Calu3 (cell line): ENCODE measurements around the gene VWA1. TPM values are rescaled to one million over a fixed set of nuclear protein-coding genes. Genes with fewer than 3 reads are reported as not detected.
"Not testable (repeated sequence)": the region's sequence is repeated elsewhere in the genome, so short reads cannot be mapped to it uniquely, and the experiment has no call there.

ENCODE experiments used
- BruUV-seq: library from RNA; stranded (reverse); fragments of 400-500 nt; replicated peaks from 2 replicates; lab custom pipeline; 2021; lab: Mats Ljungman, UMichigan
- CTCF ChIA-PET: fragments of 300-600 bp; sonication (Branson Sonifier 250); formaldehyde crosslinking; loops from one replicate; lab custom pipeline; 2022; ENCODE audit warnings: antibody characterized with exemption; lab: Charles Lee
- DNase-seq: peaks from one replicate; pipeline ENCODE4 v3.0.0; 2022
- H3K27ac Mint-ChIP-seq: one replicate; pipeline ENCODE4 v1.8.0; 2022; ENCODE audit warnings: mixed read lengths; ENCODE audit not compliant: unreplicated experiment
- H3K27me3 Mint-ChIP-seq: one replicate; pipeline ENCODE4 v1.8.0; 2022; ENCODE audit warnings: mixed read lengths; ENCODE audit not compliant: unreplicated experiment
- H3K36me3 Mint-ChIP-seq: one replicate; pipeline ENCODE4 v1.8.0; 2022; ENCODE audit warnings: mild to moderate bottlenecking, moderate library complexity, mixed read lengths; ENCODE audit not compliant: insufficient read depth, unreplicated experiment
- H3K4me1 Mint-ChIP-seq: one replicate; pipeline ENCODE4 v1.8.0; 2022; ENCODE audit warnings: mild to moderate bottlenecking, low read depth, mixed read lengths; ENCODE audit not compliant: unreplicated experiment
- H3K4me3 Mint-ChIP-seq: one replicate; pipeline ENCODE4 v1.8.0; 2022; ENCODE audit warnings: mild to moderate bottlenecking, low read depth, moderate library complexity, mixed read lengths; ENCODE audit not compliant: unreplicated experiment
- H3K9me3 Mint-ChIP-seq: one replicate; pipeline ENCODE4 v1.8.0; 2022; ENCODE audit warnings: low read depth, mixed read lengths; ENCODE audit not compliant: unreplicated experiment
- CTCF ChIP-seq: fragments of 200-600 bp; IDR thresholded peaks from one replicate; pipeline ENCODE4 v1.8.0; 2022; ENCODE audit warnings: antibody characterized with exemption; ENCODE audit not compliant: unreplicated experiment
- intact Hi-C: fragments of 100-400 bp; cut with micrococcal nuclease; formaldehyde crosslinking; loops from one replicate; pipeline ENCODE4 v1.10.0; 2022; ENCODE audit not compliant: unreplicated experiment
- total RNA-seq: library from RNA; stranded (reverse); gene quantifications from 2 replicates; pipeline ENCODE4 v1.2.3, GENCODE V29; 2022

Gene VWA1
- total RNA-seq, 1 experiment from 2014 or later: 78.9 TPM

- H3K9me3 Mint-ChIP-seq: no peaks in the 10 kb centered on the region
- intact Hi-C loops: no loop called here
- no TSS peak for BruUV-seq
- no peak overlapping the region for H3K4me3 Mint-ChIP-seq
- no peak overlapping the region for H3K27ac Mint-ChIP-seq
- CTCF ChIA-PET: no interaction called here
- TF ChIP-seq CTCF: no peak
- no peak for DNase-seq
- H3K4me1 Mint-ChIP-seq: no peaks in the 10 kb centered on the region
- peaks cover 40% of the 10 kb centered on the region for H3K36me3 Mint-ChIP-seq
- H3K27me3 Mint-ChIP-seq: no peaks in the 10 kb centered on the region
Observed at GRCh38 chr1:1483714-1484113, 48.2 kb downstream of the VWA1 start.

GRCh38 chr1:1484976-1485750, 49.7 kb downstream of the VWA1 start:
- H3K4me3 Mint-ChIP-seq, CTCF ChIA-PET, H3K4me1 Mint-ChIP-seq, BruUV-seq, DNase-seq, H3K27ac Mint-ChIP-seq, intact Hi-C loops, H3K9me3 Mint-ChIP-seq, H3K27me3 Mint-ChIP-seq: not testable (repeated sequence)
- peaks cover 42% of the 10 kb centered on the region for H3K36me3 Mint-ChIP-seq

GRCh38 chr1:1485755-1486317, 50.3 kb downstream of the VWA1 start:
- DNase-seq, H3K27ac Mint-ChIP-seq, H3K9me3 Mint-ChIP-seq, H3K4me1 Mint-ChIP-seq, H3K4me3 Mint-ChIP-seq, intact Hi-C loops, H3K27me3 Mint-ChIP-seq, BruUV-seq, CTCF ChIA-PET: not testable (repeated sequence)
- peaks cover 49% of the 10 kb centered on the region for H3K36me3 Mint-ChIP-seq

- intact Hi-C loops: no loop called here
- CTCF ChIA-PET: no interaction called here
- TF ChIP-seq CTCF: no peak
- no TSS peak for BruUV-seq
- Mint-ChIP-seq H3K27ac (no peak overlapping the region), H3K4me3 (no peak overlapping the region), H3K4me1 (no peaks in the 10 kb centered on the region), H3K27me3 (no peaks in the 10 kb centered on the region), H3K36me3 (peaks cover 56% of the 10 kb centered on the region), H3K9me3 (no peaks in the 10 kb centered on the region)
- no peak for DNase-seq
Observed at GRCh38 chr1:1487701-1488100, 52.2 kb downstream of the VWA1 start.

- H3K27ac Mint-ChIP-seq: no peak overlapping the region
- intact Hi-C loops: no loop called here
- peaks cover 2% of the 10 kb centered on the region for H3K9me3 Mint-ChIP-seq
- no peaks in the 10 kb centered on the region for H3K4me1 Mint-ChIP-seq
- BruUV-seq: no TSS peak
- H3K27me3 Mint-ChIP-seq: no peaks in the 10 kb centered on the region
- DNase-seq: no peak
- no peak overlapping the region for H3K4me3 Mint-ChIP-seq
- CTCF ChIA-PET: no interaction called here
- TF ChIP-seq CTCF: no peak
- peaks cover 55% of the 10 kb centered on the region for H3K36me3 Mint-ChIP-seq
Observed at GRCh38 chr1:1489231-1489630, 53.7 kb downstream of the VWA1 start.
